ENCODE measurements around the gene PIEZO2.

PIEZO2 gene

DNA sequence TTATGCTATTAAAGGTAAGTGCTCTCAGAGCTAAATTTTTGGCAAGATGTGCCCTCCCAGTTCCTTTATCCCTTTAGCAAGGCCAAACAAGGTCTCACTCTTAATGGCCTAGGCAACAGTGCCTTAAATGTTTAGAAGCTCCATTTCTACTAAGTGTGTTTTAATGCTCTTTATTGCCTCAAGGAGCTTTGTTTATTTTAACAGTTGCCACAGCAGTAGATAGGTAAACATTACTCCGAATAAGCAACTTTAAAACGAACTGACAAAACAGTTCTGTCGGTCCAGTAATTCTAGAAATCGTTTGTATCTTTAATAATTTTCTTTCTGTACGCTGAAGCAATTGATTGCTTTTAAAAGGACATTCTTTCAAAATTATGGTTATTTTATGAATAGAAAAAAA is 74.5 kb downstream of the PIEZO2 start:
- TF ChIP-seq, protein P1, sequence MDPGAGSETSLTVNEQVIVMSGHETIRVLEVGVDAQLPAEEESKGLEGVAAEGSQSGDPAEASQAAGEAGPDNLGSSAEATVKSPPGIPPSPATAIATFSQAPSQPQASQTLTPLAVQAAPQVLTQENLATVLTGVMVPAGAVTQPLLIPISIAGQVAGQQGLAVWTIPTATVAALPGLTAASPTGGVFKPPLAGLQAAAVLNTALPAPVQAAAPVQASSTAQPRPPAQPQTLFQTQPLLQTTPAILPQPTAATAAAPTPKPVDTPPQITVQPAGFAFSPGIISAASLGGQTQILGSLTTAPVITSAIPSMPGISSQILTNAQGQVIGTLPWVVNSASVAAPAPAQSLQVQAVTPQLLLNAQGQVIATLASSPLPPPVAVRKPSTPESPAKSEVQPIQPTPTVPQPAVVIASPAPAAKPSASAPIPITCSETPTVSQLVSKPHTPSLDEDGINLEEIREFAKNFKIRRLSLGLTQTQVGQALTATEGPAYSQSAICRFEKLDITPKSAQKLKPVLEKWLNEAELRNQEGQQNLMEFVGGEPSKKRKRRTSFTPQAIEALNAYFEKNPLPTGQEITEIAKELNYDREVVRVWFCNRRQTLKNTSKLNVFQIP (CRISPR knock-in tag; IDR thresholded peaks at IDR 0.05; ENCODE audit: borderline replicate concordance, low read depth), result no peak
- TF ChIP-seq, protein P2, sequence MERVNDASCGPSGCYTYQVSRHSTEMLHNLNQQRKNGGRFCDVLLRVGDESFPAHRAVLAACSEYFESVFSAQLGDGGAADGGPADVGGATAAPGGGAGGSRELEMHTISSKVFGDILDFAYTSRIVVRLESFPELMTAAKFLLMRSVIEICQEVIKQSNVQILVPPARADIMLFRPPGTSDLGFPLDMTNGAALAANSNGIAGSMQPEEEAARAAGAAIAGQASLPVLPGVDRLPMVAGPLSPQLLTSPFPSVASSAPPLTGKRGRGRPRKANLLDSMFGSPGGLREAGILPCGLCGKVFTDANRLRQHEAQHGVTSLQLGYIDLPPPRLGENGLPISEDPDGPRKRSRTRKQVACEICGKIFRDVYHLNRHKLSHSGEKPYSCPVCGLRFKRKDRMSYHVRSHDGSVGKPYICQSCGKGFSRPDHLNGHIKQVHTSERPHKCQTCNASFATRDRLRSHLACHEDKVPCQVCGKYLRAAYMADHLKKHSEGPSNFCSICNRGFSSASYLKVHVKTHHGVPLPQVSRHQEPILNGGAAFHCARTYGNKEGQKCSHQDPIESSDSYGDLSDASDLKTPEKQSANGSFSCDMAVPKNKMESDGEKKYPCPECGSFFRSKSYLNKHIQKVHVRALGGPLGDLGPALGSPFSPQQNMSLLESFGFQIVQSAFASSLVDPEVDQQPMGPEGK (CRISPR knock-in tag; IDR thresholded peaks at IDR 0.05; ENCODE audit: borderline replicate concordance), result no peak
- TF ChIP-seq ZFP3 (CRISPR knock-in tag; IDR thresholded peaks at IDR 0.05), result no peak
- no peak for ATAC-seq

DNA sequence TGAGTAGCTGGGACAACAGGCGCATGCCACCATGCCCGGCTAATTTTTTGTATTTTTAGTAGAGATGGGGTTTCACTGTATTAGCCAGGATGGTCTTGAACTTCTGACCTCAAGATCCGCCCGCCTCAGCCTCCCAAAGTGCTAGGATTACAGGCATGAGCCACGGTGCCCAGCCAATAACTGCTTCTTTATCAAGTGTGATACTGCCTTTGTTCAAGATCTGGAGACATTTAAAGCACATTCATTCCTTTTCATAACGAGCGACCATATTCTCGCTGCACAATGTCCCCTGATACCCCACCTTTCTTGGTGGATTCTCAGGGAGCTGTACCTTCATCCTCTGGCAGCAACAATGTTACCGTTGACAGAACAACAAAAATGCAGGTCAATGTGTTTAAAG is 75.4 kb downstream of the PIEZO2 start:
- TF ChIP-seq ESRRG (CRISPR knock-in tag; IDR thresholded peaks at IDR 0.05) (no peak), TOX (CRISPR knock-in tag; IDR thresholded peaks at IDR 0.05; ENCODE audit: borderline replicate concordance) (no peak), PPARA (CRISPR knock-in tag; IDR thresholded peaks at IDR 0.05; ENCODE audit: borderline replicate concordance) (no peak), TCF4 (CRISPR knock-in tag; IDR thresholded peaks at IDR 0.05; ENCODE audit: borderline replicate concordance) (no peak), SNAI2 (CRISPR knock-in tag; IDR thresholded peaks at IDR 0.05) (no peak), ZFP30 (CRISPR knock-in tag; IDR thresholded peaks at IDR 0.05) (no peak), ZNF70 (CRISPR knock-in tag; IDR thresholded peaks at IDR 0.05) (no peak), ARNTL (CRISPR knock-in tag; IDR thresholded peaks at IDR 0.05; ENCODE audit: borderline replicate concordance, low read depth) (no peak), ISL1 (CRISPR knock-in tag; IDR thresholded peaks at IDR 0.05) (no peak), OSR1 (CRISPR knock-in tag; IDR thresholded peaks at IDR 0.05) (no peak)
- TF ChIP-seq, protein P3, sequence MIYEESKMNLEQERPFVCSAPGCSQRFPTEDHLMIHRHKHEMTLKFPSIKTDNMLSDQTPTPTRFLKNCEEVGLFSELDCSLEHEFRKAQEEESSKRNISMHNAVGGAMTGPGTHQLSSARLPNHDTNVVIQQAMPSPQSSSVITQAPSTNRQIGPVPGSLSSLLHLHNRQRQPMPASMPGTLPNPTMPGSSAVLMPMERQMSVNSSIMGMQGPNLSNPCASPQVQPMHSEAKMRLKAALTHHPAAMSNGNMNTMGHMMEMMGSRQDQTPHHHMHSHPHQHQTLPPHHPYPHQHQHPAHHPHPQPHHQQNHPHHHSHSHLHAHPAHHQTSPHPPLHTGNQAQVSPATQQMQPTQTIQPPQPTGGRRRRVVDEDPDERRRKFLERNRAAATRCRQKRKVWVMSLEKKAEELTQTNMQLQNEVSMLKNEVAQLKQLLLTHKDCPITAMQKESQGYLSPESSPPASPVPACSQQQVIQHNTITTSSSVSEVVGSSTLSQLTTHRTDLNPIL (CRISPR knock-in tag; IDR thresholded peaks at IDR 0.05; ENCODE audit: low read depth), result no peak
- TF ChIP-seq, protein P4, sequence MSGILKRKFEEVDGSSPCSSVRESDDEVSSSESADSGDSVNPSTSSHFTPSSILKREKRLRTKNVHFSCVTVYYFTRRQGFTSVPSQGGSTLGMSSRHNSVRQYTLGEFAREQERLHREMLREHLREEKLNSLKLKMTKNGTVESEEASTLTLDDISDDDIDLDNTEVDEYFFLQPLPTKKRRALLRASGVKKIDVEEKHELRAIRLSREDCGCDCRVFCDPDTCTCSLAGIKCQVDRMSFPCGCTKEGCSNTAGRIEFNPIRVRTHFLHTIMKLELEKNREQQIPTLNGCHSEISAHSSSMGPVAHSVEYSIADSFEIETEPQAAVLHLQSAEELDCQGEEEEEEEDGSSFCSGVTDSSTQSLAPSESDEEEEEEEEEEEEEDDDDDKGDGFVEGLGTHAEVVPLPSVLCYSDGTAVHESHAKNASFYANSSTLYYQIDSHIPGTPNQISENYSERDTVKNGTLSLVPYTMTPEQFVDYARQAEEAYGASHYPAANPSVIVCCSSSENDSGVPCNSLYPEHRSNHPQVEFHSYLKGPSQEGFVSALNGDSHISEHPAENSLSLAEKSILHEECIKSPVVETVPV (CRISPR knock-in tag; IDR thresholded peaks at IDR 0.05), result no peak
- no peak for ATAC-seq

DNA sequence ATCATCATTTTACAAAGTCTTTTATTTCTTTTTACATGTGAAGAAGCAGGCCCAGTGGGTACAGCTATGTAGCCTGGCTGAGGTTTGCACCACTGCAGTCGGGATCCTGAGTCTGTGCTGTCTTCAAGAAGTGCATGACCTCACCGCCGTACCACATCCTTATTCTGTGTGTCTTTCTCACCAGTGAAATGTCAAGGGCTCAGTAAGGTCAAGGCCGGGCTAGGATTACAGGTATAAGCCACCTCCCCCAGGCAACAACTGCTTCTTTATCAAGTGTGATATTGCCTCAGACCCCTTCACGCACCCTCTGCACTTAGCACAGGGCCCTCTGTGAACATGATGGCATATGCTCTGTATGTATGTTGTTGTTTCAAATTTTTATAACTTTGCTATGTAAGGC is 76.7 kb downstream of the PIEZO2 start:
- ATAC-seq, result no peak
- TF ChIP-seq CSDC2 (CRISPR knock-in tag; IDR thresholded peaks at IDR 0.05) (no peak), ISL1 (CRISPR knock-in tag; IDR thresholded peaks at IDR 0.05) (no peak), ARNTL (CRISPR knock-in tag; IDR thresholded peaks at IDR 0.05; ENCODE audit: borderline replicate concordance, low read depth) (no peak), TCF4 (CRISPR knock-in tag; IDR thresholded peaks at IDR 0.05; ENCODE audit: borderline replicate concordance) (no peak), GLIS3 (CRISPR knock-in tag; IDR thresholded peaks at IDR 0.05) (no peak)
- TF ChIP-seq, protein P2 (CRISPR knock-in tag; IDR thresholded peaks at IDR 0.05; ENCODE audit: borderline replicate concordance), result no peak
- TF ChIP-seq, protein P4 (CRISPR knock-in tag; IDR thresholded peaks at IDR 0.05), result no peak

DNA sequence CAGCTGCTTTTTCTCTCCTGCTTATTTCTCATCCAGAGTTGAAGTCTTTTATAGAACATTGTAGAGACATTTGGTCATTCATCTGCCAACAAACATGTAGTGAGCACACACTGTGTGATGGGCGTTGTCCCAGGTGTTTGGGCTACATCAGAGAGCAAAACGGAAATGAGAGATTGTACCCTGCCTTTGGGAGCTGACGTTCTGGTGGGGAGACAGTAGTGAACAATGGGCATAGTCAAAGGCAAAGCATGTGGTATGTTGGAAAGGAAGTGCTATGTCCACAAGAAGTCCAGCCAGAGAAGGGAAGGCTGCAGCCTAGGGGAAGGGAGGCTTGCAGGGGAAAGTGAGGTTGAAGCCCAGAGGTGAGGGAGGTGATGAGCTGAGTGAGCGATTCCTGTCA is 78.1 kb downstream of the PIEZO2 start:
- TF ChIP-seq BACH2 (CRISPR knock-in tag; IDR thresholded peaks at IDR 0.05; ENCODE audit: borderline replicate concordance) (no peak), ISL1 (CRISPR knock-in tag; IDR thresholded peaks at IDR 0.05) (no peak), TOX (CRISPR knock-in tag; IDR thresholded peaks at IDR 0.05; ENCODE audit: borderline replicate concordance) (no peak)
- TF ChIP-seq, protein P1 (CRISPR knock-in tag; IDR thresholded peaks at IDR 0.05; ENCODE audit: borderline replicate concordance, low read depth), result no peak
- no peak for ATAC-seq

Data from SK-N-SH treated with all-trans-retinoic acid at 6 μM for 48 hours (cell line).